GM18861 (cell line): Measurements from ENCODE around the gene LMAN1L.
"Not testable (repeated sequence)": the region's sequence is repeated elsewhere in the genome, so short reads cannot be mapped to it uniquely, and the experiment has no call there.

Experiments
- ATAC-seq: cut with Tn5 transposase; IDR thresholded peaks from one replicate; pipeline ENCODE4 v1.9.1; 2021; ENCODE audit not compliant: unreplicated experiment

LMAN1L gene

DNA sequence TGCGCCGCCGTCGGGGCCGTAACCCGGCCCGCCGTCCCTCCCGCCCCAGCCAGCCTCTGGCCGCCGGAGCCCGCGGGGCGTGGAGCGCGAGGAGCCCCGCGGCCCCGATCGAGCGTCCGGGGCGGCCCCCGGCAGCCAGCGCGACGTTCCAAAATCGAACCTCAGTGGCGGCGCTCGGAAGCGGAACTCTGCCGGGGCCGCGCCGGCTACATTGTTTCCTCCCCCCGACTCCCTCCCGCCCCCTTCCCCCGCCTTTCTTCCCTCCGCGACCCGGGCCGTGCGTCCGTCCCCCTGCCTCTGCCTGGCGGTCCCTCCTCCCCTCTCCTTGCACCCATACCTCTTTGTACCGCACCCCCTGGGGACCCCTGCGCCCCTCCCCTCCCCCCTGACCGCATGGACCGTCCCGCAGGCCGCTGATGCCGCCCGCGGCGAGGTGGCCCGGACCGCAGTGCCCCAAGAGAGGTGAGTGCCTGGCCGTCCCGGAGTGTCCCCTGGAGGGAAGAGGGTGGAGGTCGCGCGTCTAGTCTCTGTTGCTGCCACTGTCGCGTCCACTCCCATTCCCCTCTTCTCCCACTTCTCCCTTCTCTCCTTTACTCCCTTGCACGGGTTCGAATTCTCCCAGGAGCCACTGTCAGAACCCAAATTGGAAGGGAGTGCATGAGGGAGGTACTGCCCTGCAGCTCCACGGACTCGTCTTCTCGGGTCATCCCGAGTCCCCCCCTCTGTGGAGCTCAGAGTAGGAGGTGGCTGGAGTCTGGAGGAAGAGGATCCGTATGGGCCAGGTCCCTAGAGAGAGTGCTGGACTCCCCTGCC, 30.2 kb upstream of the LMAN1L start:
- no peak for ATAC-seq

DNA sequence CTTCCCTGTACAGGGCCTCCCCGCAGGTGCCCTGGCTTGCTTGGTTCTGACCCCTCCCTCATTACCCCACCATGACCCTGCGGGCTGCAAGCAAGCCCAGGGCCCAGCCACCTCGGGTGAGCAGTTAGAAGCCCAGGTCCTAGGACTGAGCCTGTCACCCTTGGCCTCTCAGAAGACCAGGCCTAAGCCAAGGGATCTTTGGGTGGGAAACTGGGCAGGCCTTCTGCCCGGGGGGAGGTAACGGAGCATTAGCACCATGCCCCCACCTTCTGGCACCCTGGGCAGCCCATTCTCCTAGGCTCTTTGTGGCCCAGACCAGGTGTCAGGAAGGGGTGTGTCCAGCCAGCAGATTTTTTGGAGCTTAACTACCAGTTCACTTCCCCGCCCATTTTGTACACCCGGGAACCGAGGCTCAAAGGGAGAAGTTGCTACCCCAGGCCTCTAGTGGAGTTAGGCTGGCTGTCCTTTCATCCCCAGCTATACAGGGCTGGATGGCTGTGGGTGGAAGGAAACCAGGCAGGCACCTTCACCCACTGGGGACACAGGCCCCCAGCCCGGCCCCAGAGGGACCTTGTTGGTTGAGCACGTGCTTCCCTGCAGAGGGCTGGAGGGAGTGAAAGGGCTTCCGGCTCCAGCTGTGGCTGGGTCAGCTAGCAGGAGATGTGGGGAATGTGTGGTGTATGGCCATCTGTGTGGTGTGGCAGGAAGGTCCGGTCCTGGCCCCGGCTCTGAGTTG, 29.4 kb upstream of the LMAN1L start:
- ATAC-seq = no peak

DNA sequence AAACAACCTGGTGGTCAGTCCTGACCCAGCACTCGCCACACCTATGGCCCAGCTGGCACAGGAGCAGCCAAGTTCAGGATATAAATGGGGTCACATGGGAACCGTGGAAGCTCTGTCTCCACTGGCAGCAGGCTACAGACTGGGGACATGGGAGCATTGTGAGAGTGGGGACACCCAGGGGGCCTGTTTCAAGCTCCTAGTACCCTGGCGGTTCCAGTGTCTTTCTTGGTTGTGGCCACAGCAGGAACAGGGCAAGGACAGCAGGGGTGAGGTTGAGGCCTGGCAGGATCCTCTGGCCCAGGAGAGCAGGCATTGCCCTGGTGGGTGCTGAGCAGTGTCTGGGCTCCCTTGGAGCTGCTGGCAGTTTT, 28.8 kb upstream of the LMAN1L start:
- ATAC-seq = no peak

DNA sequence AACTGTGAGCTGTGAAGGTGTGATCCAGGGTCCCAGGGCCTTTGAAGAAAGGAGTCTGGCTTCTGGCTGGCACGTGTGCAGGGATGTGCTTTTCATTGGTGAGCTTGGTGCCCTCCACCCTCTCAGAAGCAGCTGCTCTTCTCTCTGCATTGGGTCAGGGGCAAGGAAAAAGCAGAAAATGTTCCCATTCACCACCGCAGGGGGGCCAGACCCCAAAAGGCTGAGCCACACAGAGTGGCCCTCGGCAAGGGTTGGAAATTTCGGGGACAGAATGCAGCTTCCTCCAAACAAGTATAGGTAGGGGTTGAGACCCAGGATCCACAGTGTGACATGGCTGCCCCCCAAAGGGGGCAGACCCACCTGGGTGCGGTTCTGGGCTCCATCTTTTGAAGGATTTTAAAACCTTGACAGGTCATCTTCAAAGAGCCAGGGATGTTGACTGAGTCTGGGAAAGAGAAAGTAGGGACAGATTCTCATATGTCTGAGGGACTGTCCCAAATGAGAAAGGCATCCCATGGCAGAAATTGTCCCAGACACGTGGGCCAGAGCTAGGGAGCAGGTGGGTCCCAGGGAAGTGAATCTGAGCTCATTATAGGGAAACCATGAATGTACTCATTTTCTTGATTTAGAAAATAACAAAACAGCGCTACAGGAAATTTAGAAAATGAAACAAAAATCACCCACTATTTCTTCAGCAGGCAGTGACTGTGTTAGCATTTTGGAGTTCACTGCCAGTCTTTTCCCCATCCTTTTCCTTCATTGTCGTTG, 28.0 kb upstream of the LMAN1L start:
- ATAC-seq = no peak

GRCh38 chr15:74785194-74786032, 27.2 kb upstream of the LMAN1L start:
- no peak for ATAC-seq

- not testable (repeated sequence) for ATAC-seq
These were observed 26.6 kb upstream of the LMAN1L start for GRCh38 chr15:74786081-74786480.

- ATAC-seq = no peak
These were observed 26.0 kb upstream of the LMAN1L start for GRCh38 chr15:74786551-74787165.

GRCh38 chr15:74787251-74788041, 25.2 kb upstream of the LMAN1L start:
- peak; percentile 29 for ATAC-seq

GRCh38 chr15:74788042-74788682, 24.5 kb upstream of the LMAN1L start:
- no peak for ATAC-seq

DNA sequence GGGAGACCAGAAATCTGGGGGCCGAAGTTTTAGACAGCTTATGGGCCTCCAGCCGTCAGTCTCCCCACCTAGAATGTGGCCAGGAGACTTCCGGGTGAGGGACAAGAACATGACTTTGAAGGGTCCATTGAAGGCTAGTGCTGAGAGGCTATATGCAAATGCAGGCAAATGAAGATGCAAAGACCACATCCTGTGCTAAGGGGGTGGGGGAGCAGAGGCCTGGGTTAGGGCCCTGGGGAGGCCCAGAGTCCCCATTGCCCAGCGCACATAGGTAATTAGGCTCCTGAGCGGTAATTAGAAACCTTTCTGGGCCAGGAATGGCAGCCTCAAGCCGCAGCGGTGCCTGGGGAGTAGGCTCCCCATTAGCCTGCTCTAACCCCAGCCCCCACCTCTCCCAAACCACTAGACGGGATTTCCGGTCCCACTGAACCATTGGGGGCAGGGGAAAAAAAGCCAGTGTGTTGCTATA, 23.9 kb upstream of the LMAN1L start:
- ATAC-seq = no peak

- ATAC-seq = no peak
These were observed 23.4 kb upstream of the LMAN1L start for GRCh38 chr15:74789171-74789631.

GRCh38 chr15:74789741-74790079, 22.9 kb upstream of the LMAN1L start:
- ATAC-seq = no peak

DNA sequence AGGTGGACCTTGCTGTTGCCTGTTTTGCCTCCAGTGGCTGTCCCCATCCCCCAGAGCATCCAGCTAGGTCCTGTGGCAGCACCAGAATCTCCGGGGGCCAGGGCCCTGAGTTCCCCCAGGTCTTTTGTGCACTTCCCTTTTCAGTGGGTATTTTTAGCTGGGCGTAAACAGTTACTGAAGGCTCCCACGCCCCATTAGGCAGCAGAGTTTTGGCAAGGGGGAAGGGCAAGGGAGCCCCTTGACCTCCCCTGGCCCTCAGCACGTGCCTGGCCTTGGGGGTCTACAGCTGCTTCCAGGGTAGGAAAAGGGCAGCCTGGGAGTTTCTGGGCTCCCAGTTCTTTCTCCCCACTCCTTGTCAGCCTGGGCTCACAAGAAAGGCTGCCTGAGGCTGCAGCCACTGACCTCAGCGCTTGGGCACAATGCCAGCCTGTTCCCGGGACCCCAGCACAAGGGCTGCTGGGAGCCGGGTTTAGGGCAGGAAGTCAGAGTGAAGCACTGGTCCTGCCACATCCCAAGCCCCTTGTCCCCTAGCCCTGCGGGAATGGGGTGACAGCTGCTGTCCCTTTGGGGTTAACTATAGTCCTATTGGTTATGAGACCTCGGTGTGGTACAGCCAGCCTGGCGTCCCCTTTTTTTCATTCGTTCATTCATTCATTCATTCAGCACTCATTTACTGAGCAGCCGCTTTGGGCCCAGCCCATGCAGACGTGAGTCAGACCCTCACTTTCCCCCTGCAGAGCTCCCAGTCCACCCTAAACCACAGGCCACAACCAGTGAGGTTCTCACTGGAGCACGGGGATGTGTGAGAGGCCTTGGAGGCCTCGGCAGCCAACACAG, 22.3 kb upstream of the LMAN1L start:
- ATAC-seq = peak; percentile 20

DNA sequence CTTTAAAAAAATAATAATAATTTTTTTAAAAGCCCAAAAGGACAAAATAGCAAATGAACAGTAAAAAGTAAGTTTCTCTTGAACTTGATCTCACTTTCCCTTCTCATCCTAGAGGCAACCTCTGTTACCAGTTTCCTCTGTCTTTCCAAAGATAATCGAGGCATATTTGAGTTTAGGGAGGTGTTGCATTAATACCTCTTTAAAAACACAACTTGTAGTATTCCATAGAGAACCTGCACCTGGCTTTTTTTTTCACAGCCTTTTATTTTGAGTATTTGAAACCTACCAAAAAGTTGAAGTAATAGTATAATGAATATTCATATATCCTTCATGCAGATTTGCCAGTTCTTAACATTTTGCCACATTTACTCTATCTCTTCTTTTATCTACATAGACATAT, 21.6 kb upstream of the LMAN1L start:
- ATAC-seq = no peak

DNA sequence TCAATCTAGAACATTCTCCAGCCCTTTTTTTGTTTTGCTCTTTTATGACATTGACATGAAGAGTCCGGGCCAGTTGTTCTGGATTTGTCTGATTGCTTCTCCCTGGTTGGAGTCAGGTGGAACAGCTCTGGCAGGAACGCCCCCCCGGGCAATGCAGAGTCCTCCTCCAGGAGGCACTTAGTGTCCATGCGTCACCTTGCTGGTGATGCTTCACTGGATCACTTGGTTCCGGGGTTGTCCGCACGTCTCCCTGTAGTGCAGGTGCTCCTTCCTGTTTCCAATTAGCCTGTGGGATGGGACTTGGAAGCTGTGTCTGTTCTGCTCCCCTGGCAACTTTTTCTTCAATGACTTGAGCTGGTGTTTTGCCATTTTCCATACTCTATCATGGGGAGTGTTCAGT, 21.0 kb upstream of the LMAN1L start:
- ATAC-seq = no peak

- no peak for ATAC-seq
These were observed 20.2 kb upstream of the LMAN1L start for GRCh38 chr15:74792227-74793016.
